ENCODE data around the gene ELL2. TPM values are rescaled to one million over a fixed set of nuclear protein-coding genes. Genes with fewer than 3 reads are reported as not detected.
A peak's percentile ranks its signal among the peaks of the same experiment; 100 is the strongest.

ELL2 gene
- total and polyA plus RNA-seq, 9 of the 15 experiments (the other 6 are each of a cell fraction or from before 2014, with no cell fraction given) = 4.3 to 18.3 (median 14.5) TPM

DNA sequence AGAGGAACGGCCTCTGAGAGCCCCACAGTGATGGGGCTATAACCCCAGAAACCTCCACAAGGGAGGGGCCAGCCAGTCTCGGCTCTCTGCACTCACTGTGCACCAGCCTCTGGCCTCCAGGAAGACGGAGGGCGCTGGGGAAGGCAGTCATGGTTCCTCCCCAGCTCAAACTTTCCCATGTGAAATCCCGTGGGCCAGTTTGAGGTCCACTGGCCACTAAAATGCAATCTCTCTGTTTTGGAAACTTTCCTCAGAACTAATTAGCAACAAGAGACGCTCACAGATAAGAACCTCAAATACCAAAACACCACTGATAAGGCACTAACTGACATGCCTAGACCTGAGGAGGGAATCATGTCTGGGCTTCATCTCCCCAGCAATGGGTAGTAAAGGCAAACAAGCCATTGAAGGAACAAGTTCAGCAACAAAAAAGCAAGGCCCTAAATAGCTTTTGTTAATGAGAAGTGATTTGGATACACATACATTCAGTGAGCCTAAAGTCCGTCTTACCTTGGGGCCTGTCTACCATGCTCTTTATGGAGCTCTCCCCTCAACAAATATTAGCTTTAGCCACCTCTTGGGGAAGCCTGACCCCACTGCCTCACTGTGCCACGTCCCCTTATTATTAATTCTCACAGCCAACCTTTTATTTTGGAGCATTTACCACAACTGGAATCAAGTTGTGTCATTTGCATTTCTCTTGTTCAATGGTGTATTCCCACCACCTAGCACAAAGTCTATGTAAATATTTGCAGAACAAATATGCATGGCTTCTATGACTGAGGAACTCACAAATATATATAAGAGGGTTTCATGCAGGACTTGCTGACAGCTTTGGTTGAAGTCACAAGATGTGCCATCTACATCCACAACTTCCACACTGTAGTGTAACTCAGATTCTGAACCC, 83.0 kb downstream of the ELL2 start (continued):
- no peak for TF ChIP-seq ATF1 (CRISPR knock-in tag; IDR thresholded peaks at IDR 0.05)
- no peak; the same call in 1 of the 2 replicates for TF ChIP-seq ATF1 (tag; IDR thresholded peaks at IDR 0.05)
- TF ChIP-seq NCOR1 (IDR thresholded peaks at IDR 0.05) = peak; percentile 19; the same call in 1 of the 2 replicates
- TF ChIP-seq FOXK1 (CRISPR knock-in tag; IDR thresholded peaks at IDR 0.05; ENCODE audit: borderline replicate concordance) = no peak
- no peak for TF ChIP-seq IRF2 (CRISPR knock-in tag; IDR thresholded peaks at IDR 0.05)
- TF ChIP-seq SETDB1 (IDR thresholded peaks at IDR 0.05; ENCODE audit: low read length) = no peak
- no peak for TF ChIP-seq MYNN (IDR thresholded peaks at IDR 0.05)
- TF ChIP-seq MYNN (CRISPR knock-in tag; IDR thresholded peaks at IDR 0.05) = no peak
- TF ChIP-seq, protein P1, sequence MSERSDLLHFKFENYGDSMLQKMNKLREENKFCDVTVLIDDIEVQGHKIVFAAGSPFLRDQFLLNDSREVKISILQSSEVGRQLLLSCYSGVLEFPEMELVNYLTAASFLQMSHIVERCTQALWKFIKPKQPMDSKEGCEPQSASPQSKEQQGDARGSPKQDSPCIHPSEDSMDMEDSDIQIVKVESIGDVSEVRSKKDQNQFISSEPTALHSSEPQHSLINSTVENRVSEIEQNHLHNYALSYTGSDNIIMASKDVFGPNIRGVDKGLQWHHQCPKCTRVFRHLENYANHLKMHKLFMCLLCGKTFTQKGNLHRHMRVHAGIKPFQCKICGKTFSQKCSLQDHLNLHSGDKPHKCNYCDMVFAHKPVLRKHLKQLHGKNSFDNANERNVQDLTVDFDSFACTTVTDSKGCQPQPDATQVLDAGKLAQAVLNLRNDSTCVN (CRISPR knock-in tag; IDR thresholded peaks at IDR 0.05) = no peak
- peak; percentile 34; the same call in 1 of the 2 replicates for TF ChIP-seq FOSL1 (tag; conservative IDR thresholded peaks at IDR 0.05)
- peak; percentile 28; the same call in 1 of the 2 replicates for TF ChIP-seq CBFA2T2 (conservative IDR thresholded peaks at IDR 0.05)
- TF ChIP-seq KAT2B (IDR thresholded peaks at IDR 0.05; ENCODE audit: low read depth, low read length) = no peak
- no peak for TF ChIP-seq SAFB2 (IDR thresholded peaks at IDR 0.05; ENCODE audit: borderline replicate concordance, low read depth, low read length, severe bottlenecking)
- TF ChIP-seq BRD9 (IDR thresholded peaks at IDR 0.05; ENCODE audit: low read depth, partially characterized antibody) = no peak
- 0 out of 2 replicates have a peak, but pooled peaks have one; percentile 14 for TF ChIP-seq ATF7 (IDR thresholded peaks at IDR 0.05)
- TF ChIP-seq RAD51 (IDR thresholded peaks at IDR 0.05; ENCODE audit: borderline replicate concordance, low read depth) = no peak
- TF ChIP-seq MAFK (IDR thresholded peaks at IDR 0.05; ENCODE audit: low read length) = no peak
- TF ChIP-seq SP2 (IDR thresholded peaks at IDR 0.05; ENCODE audit: extremely low read depth, low read depth, low read length, poor library complexity, severe bottlenecking) = no peak
- TF ChIP-seq CTBP1 (IDR thresholded peaks at IDR 0.05; ENCODE audit: borderline replicate concordance) = peak; percentile 88
- TF ChIP-seq, protein P2, sequence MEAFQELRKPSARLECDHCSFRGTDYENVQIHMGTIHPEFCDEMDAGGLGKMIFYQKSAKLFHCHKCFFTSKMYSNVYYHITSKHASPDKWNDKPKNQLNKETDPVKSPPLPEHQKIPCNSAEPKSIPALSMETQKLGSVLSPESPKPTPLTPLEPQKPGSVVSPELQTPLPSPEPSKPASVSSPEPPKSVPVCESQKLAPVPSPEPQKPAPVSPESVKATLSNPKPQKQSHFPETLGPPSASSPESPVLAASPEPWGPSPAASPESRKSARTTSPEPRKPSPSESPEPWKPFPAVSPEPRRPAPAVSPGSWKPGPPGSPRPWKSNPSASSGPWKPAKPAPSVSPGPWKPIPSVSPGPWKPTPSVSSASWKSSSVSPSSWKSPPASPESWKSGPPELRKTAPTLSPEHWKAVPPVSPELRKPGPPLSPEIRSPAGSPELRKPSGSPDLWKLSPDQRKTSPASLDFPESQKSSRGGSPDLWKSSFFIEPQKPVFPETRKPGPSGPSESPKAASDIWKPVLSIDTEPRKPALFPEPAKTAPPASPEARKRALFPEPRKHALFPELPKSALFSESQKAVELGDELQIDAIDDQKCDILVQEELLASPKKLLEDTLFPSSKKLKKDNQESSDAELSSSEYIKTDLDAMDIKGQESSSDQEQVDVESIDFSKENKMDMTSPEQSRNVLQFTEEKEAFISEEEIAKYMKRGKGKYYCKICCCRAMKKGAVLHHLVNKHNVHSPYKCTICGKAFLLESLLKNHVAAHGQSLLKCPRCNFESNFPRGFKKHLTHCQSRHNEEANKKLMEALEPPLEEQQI (IDR thresholded peaks at IDR 0.05) = no peak
- TF ChIP-seq, protein P3, sequence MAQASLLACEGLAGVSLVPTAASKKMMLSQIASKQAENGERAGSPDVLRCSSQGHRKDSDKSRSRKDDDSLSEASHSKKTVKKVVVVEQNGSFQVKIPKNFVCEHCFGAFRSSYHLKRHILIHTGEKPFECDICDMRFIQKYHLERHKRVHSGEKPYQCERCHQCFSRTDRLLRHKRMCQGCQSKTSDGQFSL (CRISPR knock-in tag; IDR thresholded peaks at IDR 0.05) = no peak
- TF ChIP-seq, protein P3 (tag; IDR thresholded peaks at IDR 0.05) = no peak
- no peak for TF ChIP-seq GTF2E2 (tag; IDR thresholded peaks at IDR 0.05)
- peak; percentile 99 for TF ChIP-seq FOXJ2 (tag; IDR thresholded peaks at IDR 0.05)
- TF ChIP-seq PHTF2 (CRISPR knock-in tag; IDR thresholded peaks at IDR 0.05) = no peak
- no peak for TF ChIP-seq HNRNPLL (IDR thresholded peaks at IDR 0.05; ENCODE audit: low read depth, low read length, poor library complexity, severe bottlenecking)

Measured in K562 (cell line).